ENCODE results near the gene TIGD7.
A peak's percentile ranks its signal among the peaks of the same experiment; 100 is the strongest.

The TIGD7 gene

GRCh38 chr16:3256866-3257465 lies 48.3 kb downstream of the TIGD7 start:
- peaks cover 5% of the 10 kb centered on the region for H3K27me3 ChIP-seq (ENCODE audit: control insufficient read depth, insufficient read depth, low read length)
- no peak overlapping the region for H3K9ac ChIP-seq (ENCODE audit: low read depth, low read length)
- peaks cover 28% of the 10 kb centered on the region for H3K4me1 ChIP-seq (ENCODE audit: control insufficient read depth, insufficient read depth, low read length)
- H3K4me2 ChIP-seq (ENCODE audit: low read length) = peak overlapping the region; percentile 7
- no peaks in the 10 kb centered on the region for H3K9me3 ChIP-seq (replicated peaks; ENCODE audit: low read length)
- H3K36me3 ChIP-seq (ENCODE audit: insufficient read depth, low read length) = no peaks in the 10 kb centered on the region
- no peak overlapping the region for H3K4me3 ChIP-seq (ENCODE audit: low read length)

- H3K27me3 ChIP-seq (ENCODE audit: control insufficient read depth, insufficient read depth, low read length) = peaks cover 5% of the 10 kb centered on the region
- no peak within 1 kb of the TSS for H3K4me3 ChIP-seq (ENCODE audit: low read length)
- H3K9ac ChIP-seq (ENCODE audit: low read depth, low read length) = no peak within 1 kb of the TSS
- H3K9me3 ChIP-seq (replicated peaks; ENCODE audit: low read length) = no peaks in the 10 kb centered on the region
- H3K36me3 ChIP-seq (ENCODE audit: insufficient read depth, low read length) = no peaks in the 10 kb centered on the region
- peak within 1 kb of the TSS; percentile 8 for H3K4me2 ChIP-seq (ENCODE audit: low read length)
- peaks cover 28% of the 10 kb centered on the region for H3K4me1 ChIP-seq (ENCODE audit: control insufficient read depth, insufficient read depth, low read length)
These were observed 48.9 kb downstream of the TIGD7 start, which contains the start of gene MEFV for GRCh38 chr16:3256146-3256865. MEFV (minus strand) TSS chr16:3256633; CDS start chr16:3256587, 46 bp downstream.

GRCh38 chr16:3254309-3254708 lies 50.9 kb downstream of the TIGD7 start:
- Histone ChIP-seq H3K4me2 (ENCODE audit: low read length) (no peak overlapping the region), H3K27me3 (ENCODE audit: control insufficient read depth, insufficient read depth, low read length) (peaks cover 5% of the 10 kb centered on the region), H3K36me3 (ENCODE audit: insufficient read depth, low read length) (no peaks in the 10 kb centered on the region), H3K4me3 (ENCODE audit: low read length) (no peak overlapping the region), H3K9me3 (replicated peaks; ENCODE audit: low read length) (no peaks in the 10 kb centered on the region), H3K9ac (ENCODE audit: low read depth, low read length) (no peak overlapping the region), H3K4me1 (ENCODE audit: control insufficient read depth, insufficient read depth, low read length) (peaks cover 25% of the 10 kb centered on the region)

GRCh38 chr16:3252967-3253366 lies 52.3 kb downstream of the TIGD7 start:
- Histone ChIP-seq H3K4me3 (ENCODE audit: low read length) (no peak overlapping the region), H3K36me3 (ENCODE audit: insufficient read depth, low read length) (no peaks in the 10 kb centered on the region), H3K4me1 (ENCODE audit: control insufficient read depth, insufficient read depth, low read length) (peaks cover 13% of the 10 kb centered on the region), H3K9me3 (replicated peaks; ENCODE audit: low read length) (no peaks in the 10 kb centered on the region), H3K4me2 (ENCODE audit: low read length) (no peak overlapping the region), H3K27me3 (ENCODE audit: control insufficient read depth, insufficient read depth, low read length) (peaks cover under 1% of the 10 kb centered on the region), H3K9ac (ENCODE audit: low read depth, low read length) (no peak overlapping the region)

- Histone ChIP-seq H3K36me3 (ENCODE audit: insufficient read depth, low read length) (no peaks in the 10 kb centered on the region), H3K27me3 (ENCODE audit: control insufficient read depth, insufficient read depth, low read length) (peaks cover 10% of the 10 kb centered on the region), H3K4me2 (ENCODE audit: low read length) (no peak overlapping the region), H3K4me3 (ENCODE audit: low read length) (no peak overlapping the region), H3K4me1 (ENCODE audit: control insufficient read depth, insufficient read depth, low read length) (no peaks in the 10 kb centered on the region), H3K9ac (ENCODE audit: low read depth, low read length) (no peak overlapping the region), H3K9me3 (replicated peaks; ENCODE audit: low read length) (no peaks in the 10 kb centered on the region)
These were observed 55.8 kb downstream of the TIGD7 start for GRCh38 chr16:3249451-3249850.

- Histone ChIP-seq H3K4me3 (ENCODE audit: low read length) (no peak overlapping the region), H3K4me1 (ENCODE audit: control insufficient read depth, insufficient read depth, low read length) (no peaks in the 10 kb centered on the region), H3K9ac (ENCODE audit: low read depth, low read length) (no peak overlapping the region), H3K4me2 (ENCODE audit: low read length) (no peak overlapping the region), H3K27me3 (ENCODE audit: control insufficient read depth, insufficient read depth, low read length) (peaks cover 14% of the 10 kb centered on the region), H3K9me3 (replicated peaks; ENCODE audit: low read length) (no peaks in the 10 kb centered on the region), H3K36me3 (ENCODE audit: insufficient read depth, low read length) (no peaks in the 10 kb centered on the region)
These were observed 56.2 kb downstream of the TIGD7 start for GRCh38 chr16:3249020-3249419.
